CD14-positive monocyte (primary cell): ENCODE results near the gene SLC35A2. TPM values are rescaled to one million over a fixed set of nuclear protein-coding genes. Genes with fewer than 3 reads are reported as not detected.

Experiments
- DNase-seq, 3 donors: peaks; one replicate each; pipeline ENCODE4 v3.0.0-alpha.2; 2011 to 2022
- H2AFZ ChIP-seq: 2 replicates; pipeline ENCODE4 v1.6.0; 2012; ENCODE audit warnings: mild to moderate bottlenecking, low read depth, low read length, inconsistent platforms; ENCODE audit not compliant: insufficient read depth, poor library complexity, severe bottlenecking
- H3K27ac ChIP-seq, 2 donors: 1 replicate in 1 of 2; 2 replicates in 1 of 2; pipeline ENCODE4 v1.5.1; 2012 to 2013; ENCODE audit warnings: low read length in 2 of 2, control low read depth in 1 of 2, inconsistent platforms in 1 of 2, low read depth in 1 of 2, mild to moderate bottlenecking in 1 of 2
- H3K27me3 ChIP-seq, 2 donors: one replicate each; pipeline versions ENCODE4 v1.6.0 to v1.6.1; 2011 to 2013; ENCODE audit warnings: low read length in 2 of 2; ENCODE audit not compliant: control insufficient read depth in 2 of 2, insufficient read depth in 2 of 2
- H3K36me3 ChIP-seq, 2 donors: replicated peaks in 1 of 2; 1 replicate in 1 of 2; 2 replicates in 1 of 2; pipeline versions ENCODE4 v1.5.1 to v1.6.1; 2012 to 2013; ENCODE audit warnings: low read length in 2 of 2, control low read depth in 1 of 2, inconsistent platforms in 1 of 2, mild to moderate bottlenecking in 1 of 2; ENCODE audit not compliant: insufficient read depth in 2 of 2, control insufficient read depth in 1 of 2
- H3K4me1 ChIP-seq, 2 donors: 1 replicate in 1 of 2; 2 replicates in 1 of 2; pipeline versions ENCODE4 v1.5.1 to v1.6.1; 2012 to 2013; ENCODE audit warnings: low read length in 2 of 2, control low read depth in 1 of 2, inconsistent platforms in 1 of 2, mild to moderate bottlenecking in 1 of 2, moderate library complexity in 1 of 2; ENCODE audit not compliant: insufficient read depth in 2 of 2, control insufficient read depth in 1 of 2
- H3K4me2 ChIP-seq: replicated peaks from 2 replicates; pipeline ENCODE3; 2012; ENCODE audit warnings: low read length, moderate library complexity, mild to moderate bottlenecking; ENCODE audit not compliant: poor library complexity, severe bottlenecking; ENCODE audit errors: extremely low read depth
- H3K4me3 ChIP-seq, 3 experiments: fragments of 200-600 bp in 1 of 3; sonication (generic) in 1 of 3; replicated peaks in 1 of 3; 1 replicate in 2 of 3; 2 replicates in 1 of 3; pipeline ENCODE4 v1.5.1; 2011 to 2013; ENCODE audit warnings: low read length in 3 of 3, mild to moderate bottlenecking in 3 of 3, control low read depth in 2 of 3, low read depth in 2 of 3, inconsistent platforms in 1 of 3, moderate library complexity in 1 of 3
- H3K79me2 ChIP-seq: 2 replicates; pipeline ENCODE4 v1.6.0; 2012; ENCODE audit warnings: mild to moderate bottlenecking, control low read depth, inconsistent platforms, low read length, moderate library complexity; ENCODE audit not compliant: insufficient read depth
- H3K9ac ChIP-seq: 2 replicates; pipeline ENCODE4 v1.6.0; 2017; ENCODE audit warnings: low read length, mild to moderate bottlenecking; ENCODE audit not compliant: insufficient read depth, poor library complexity, severe bottlenecking
- H3K9me3 ChIP-seq, 2 donors: replicated peaks in 1 of 2; 1 replicate in 1 of 2; 2 replicates in 1 of 2; pipeline versions ENCODE4 v1.5.1 to v1.6.1; 2012 to 2013; ENCODE audit warnings: low read length in 2 of 2, control low read depth in 1 of 2; ENCODE audit not compliant: control insufficient read depth in 1 of 2, insufficient read depth in 1 of 2
- H4K20me1 ChIP-seq: 2 replicates; pipeline ENCODE4 v1.6.0; 2012; ENCODE audit warnings: mild to moderate bottlenecking, low read length, control low read depth, moderate library complexity; ENCODE audit not compliant: insufficient read depth
- H3K27ac Mint-ChIP-seq, 7 donors: one replicate each; pipeline ENCODE4 v1.8.0; 2020; ENCODE audit warnings: mild to moderate bottlenecking in 7 of 7, mixed read lengths in 7 of 7, moderate library complexity in 6 of 7, inconsistent platforms in 2 of 7
- H3K27me3 Mint-ChIP-seq, 3 donors: one replicate each; pipeline ENCODE4 v1.8.0; 2021 to 2022; ENCODE audit warnings: low read depth in 3 of 3, mild to moderate bottlenecking in 3 of 3, mixed read lengths in 3 of 3, moderate library complexity in 3 of 3, inconsistent platforms in 1 of 3
- H3K36me3 Mint-ChIP-seq, 2 donors: one replicate each; pipeline ENCODE4 v1.8.0; 2020; ENCODE audit warnings: mixed read lengths in 2 of 2, inconsistent platforms in 1 of 2, mild to moderate bottlenecking in 1 of 2
- H3K4me1 Mint-ChIP-seq: one replicate; pipeline ENCODE4 v1.8.0; 2020; ENCODE audit warnings: mild to moderate bottlenecking, mixed read lengths
- H3K4me3 Mint-ChIP-seq, 2 donors: one replicate each; pipeline ENCODE4 v1.8.0; 2020; ENCODE audit warnings: mild to moderate bottlenecking in 2 of 2, mixed read lengths in 2 of 2, moderate library complexity in 1 of 2
- H3K9me3 Mint-ChIP-seq, 7 donors: one replicate each; pipeline ENCODE4 v1.8.0; 2020 to 2022; ENCODE audit warnings: mixed read lengths in 7 of 7, mild to moderate bottlenecking in 6 of 7, moderate library complexity in 6 of 7, inconsistent platforms in 2 of 7
- WGBS: methylation state at CpG from one replicate; pipeline ENCODE4 v1.1.5; 2013; ENCODE audit warnings: missing lambda C conversion rate; ENCODE audit not compliant: insufficient coverage; 5-methylcytosine and 5-hydroxymethylcytosine counted together
- intact Hi-C, 2 donors: fragments of 100-400 bp; cut with micrococcal nuclease; formaldehyde crosslinking; loops; one replicate each; pipeline versions ENCODE4 v1.15.0 to v1.15.1; 2023
- polyA plus RNA-seq, 3 donors: library from polyadenylated mRNA; depleted of rRNA in 1 of 3; unstranded in 2 of 3; stranded (reverse) in 1 of 3; fragments of 300-500 nt in 2 of 3; fragments of >200 nt in 1 of 3; fragmentation: Illumina TruSeq in 2 of 3; gene quantifications; 1 replicate in 2 of 3; 2 replicates in 1 of 3; pipeline ENCODE4 v1.2.3, GENCODE V29; 2012 to 2021
- TF ChIP-seq, protein P1 (sequence below): fragments of 200-600 bp; IDR thresholded peaks from one replicate; pipeline ENCODE4 v1.8.0; 2022; ENCODE audit warnings: antibody characterized with exemption, mild to moderate bottlenecking

SLC35A2 gene
- polyA plus RNA-seq, 3 donors = 14.3 to 21.6 (median 18.4) TPM

DNA sequence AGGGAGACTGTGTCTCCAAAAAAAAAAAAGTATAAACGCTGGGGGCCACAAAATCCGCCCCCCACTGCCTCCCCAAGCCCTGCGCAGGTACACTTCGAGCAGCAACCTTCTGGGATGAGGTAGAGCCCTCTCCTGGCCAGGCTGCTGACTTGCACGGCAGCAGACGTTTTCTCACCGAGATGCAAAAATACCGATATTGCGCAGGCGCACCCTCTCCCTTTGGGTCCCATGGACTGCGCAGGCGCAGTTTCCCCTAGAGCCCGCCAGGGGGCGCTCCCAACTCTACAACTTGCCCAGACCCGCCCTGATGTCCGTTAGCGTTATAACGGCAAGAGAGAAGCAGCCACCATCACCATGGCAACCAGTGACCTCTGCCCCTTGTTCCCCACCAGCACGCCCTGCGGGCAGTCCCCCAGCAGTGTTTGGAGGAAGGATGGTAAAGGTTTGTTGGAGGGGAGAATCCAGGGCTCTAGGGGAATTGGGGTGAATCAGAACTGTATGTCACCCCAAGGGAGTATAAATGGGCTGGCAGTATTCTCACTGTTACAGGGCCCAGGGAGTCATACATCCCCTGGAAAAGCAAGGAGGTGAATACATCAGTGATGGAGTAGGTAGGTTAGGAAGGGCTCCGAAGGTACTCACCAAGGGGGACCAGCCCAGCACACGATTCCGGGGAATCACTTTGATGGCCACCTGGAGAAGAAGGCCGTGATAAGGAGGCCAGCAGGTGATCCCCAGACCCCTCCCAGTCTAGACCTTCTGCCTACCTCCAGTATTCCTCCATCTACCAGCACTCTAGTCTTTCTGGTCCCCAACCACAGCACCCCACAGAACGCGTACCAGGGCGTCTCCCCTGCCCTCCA is 5.9 kb upstream of the SLC35A2 start:
- H3K4me2 ChIP-seq = peak overlapping the region; percentile 86
- H3K27me3 Mint-ChIP-seq = peaks cover 0 to 15% (median 0%) of the 10 kb centered on the region in 3 donors
- no peak overlapping the region for H3K9ac ChIP-seq
- H3K9me3 Mint-ChIP-seq = peaks cover 0 to 9% (median 2%) of the 10 kb centered on the region in 7 donors
- peak overlapping the region; percentile 12 to 19 for H3K27ac ChIP-seq
- H3K27ac Mint-ChIP-seq = peak overlapping the region; percentile 56 to 92 (median 89)
- TF ChIP-seq, protein P1, sequence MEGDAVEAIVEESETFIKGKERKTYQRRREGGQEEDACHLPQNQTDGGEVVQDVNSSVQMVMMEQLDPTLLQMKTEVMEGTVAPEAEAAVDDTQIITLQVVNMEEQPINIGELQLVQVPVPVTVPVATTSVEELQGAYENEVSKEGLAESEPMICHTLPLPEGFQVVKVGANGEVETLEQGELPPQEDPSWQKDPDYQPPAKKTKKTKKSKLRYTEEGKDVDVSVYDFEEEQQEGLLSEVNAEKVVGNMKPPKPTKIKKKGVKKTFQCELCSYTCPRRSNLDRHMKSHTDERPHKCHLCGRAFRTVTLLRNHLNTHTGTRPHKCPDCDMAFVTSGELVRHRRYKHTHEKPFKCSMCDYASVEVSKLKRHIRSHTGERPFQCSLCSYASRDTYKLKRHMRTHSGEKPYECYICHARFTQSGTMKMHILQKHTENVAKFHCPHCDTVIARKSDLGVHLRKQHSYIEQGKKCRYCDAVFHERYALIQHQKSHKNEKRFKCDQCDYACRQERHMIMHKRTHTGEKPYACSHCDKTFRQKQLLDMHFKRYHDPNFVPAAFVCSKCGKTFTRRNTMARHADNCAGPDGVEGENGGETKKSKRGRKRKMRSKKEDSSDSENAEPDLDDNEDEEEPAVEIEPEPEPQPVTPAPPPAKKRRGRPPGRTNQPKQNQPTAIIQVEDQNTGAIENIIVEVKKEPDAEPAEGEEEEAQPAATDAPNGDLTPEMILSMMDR = peak; percentile 83
- H3K9me3 ChIP-seq = no peaks in the 10 kb centered on the region
- DNase-seq = peak; percentile 88 to 97 (median 90)
- intact Hi-C loops = loop anchor here (5.0 to 10.0 kb wide), 3 partner anchors 40 to 233 kb away; partner anchors contain the start of genes OTUD5 (in 1 of the 2), TFE3 (in 1 of the 2) and WAS (in 1 of the 2)
- H3K79me2 ChIP-seq = peaks cover 10% of the 10 kb centered on the region
- H3K4me1 ChIP-seq = peaks cover 24 to 27% of the 10 kb centered on the region in 2 donors
- H3K4me3 Mint-ChIP-seq = peak overlapping the region; percentile 87 to 89
- H3K27me3 ChIP-seq = no peaks in the 10 kb centered on the region
- H2AFZ ChIP-seq = no peak overlapping the region
- H3K36me3 ChIP-seq = peaks cover 7 to 24% of the 10 kb centered on the region in 2 donors
- H3K4me3 ChIP-seq = peak overlapping the region; percentile 48 to 78 (median 68)
- peaks cover 24 to 25% of the 10 kb centered on the region in 2 donors for H3K36me3 Mint-ChIP-seq
- peaks cover 27% of the 10 kb centered on the region for H3K4me1 Mint-ChIP-seq
- 6% methylated on average over 10 of the region's 27 CpGs for WGBS
- H4K20me1 ChIP-seq = no peaks in the 10 kb centered on the region

DNA sequence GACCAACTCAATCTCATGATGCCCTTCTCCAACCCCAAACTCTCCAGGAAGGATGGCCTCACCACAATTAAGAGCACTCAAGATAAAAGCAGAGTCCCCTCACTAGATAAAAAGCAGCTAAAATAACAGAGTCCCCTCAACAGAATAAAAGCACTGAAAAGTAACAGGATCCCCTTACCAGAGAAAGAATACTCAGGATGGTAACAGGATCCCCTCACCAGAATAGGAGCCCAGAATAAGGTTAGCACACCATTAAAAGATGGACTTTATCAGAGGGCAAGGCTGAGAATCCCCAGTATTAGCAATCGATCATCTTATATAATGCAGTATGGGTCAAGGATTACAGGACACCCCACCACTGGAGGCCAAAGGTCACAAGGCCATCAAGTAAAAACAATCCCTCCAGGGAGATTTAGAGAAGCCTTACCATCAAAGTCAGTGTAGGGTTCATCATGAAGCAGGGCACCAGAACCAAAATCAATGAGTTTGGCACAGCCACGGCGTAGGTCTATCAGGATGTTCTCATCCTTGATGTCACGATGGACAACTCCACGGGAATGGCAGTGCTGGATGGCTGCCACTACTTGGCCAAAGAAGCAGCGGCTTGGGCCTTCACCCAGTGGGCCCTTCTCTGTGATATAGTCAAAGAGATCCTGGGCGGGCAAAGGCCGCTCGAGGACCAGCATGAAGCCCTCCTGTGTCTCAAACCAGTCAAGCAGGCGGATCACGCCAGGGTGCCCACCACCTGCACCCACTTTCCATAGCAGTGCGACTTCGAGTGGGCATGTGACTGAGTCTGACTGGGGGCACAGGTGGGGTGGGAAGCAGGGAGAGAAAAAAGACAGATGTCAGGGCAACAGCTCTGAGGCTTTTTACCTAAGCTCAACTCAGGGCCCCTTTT is 3.4 kb upstream of the SLC35A2 start:
- H3K4me1 Mint-ChIP-seq = peaks cover 35% of the 10 kb centered on the region
- Histone ChIP-seq H3K4me3 (no peak overlapping the region), H3K9me3 (no peaks in the 10 kb centered on the region), H4K20me1 (no peaks in the 10 kb centered on the region), H3K79me2 (peaks cover 26% of the 10 kb centered on the region), H3K9ac (no peak overlapping the region), H3K4me1 (peaks cover 38 to 40% of the 10 kb centered on the region in 2 donors), H3K27me3 (no peaks in the 10 kb centered on the region), H3K36me3 (peaks cover 7 to 25% of the 10 kb centered on the region in 2 donors), H3K4me2 (no peak overlapping the region), H2AFZ (no peak overlapping the region), H3K27ac (no peak overlapping the region)
- no peak overlapping the region for H3K4me3 Mint-ChIP-seq
- intact Hi-C loops = loop anchor here (5.0 to 10.0 kb wide), 3 partner anchors 42 to 230 kb away; partner anchors contain the start of genes OTUD5 (in 1 of the 2), TFE3 (in 1 of the 2) and WAS (in 1 of the 2)
- peaks cover 0 to 13% (median 4%) of the 10 kb centered on the region in 7 donors for H3K9me3 Mint-ChIP-seq
- 93% methylated on average over 4 of the region's 13 CpGs for WGBS
- H3K36me3 Mint-ChIP-seq = peaks cover 18 to 21% of the 10 kb centered on the region in 2 donors
- H3K27ac Mint-ChIP-seq = peak overlapping the region in 3 of 7 donors; percentile 13 to 65 (median 32)
- peaks cover 0 to 18% (median 0%) of the 10 kb centered on the region in 3 donors for H3K27me3 Mint-ChIP-seq
- TF ChIP-seq, protein P1 = no peak
- DNase-seq = no peak
